SK-N-MC (cell line): Measurements from ENCODE around the gene IQSEC1.

Experiments
- DNase-seq: peaks from one replicate; pipeline ENCODE4 v3.0.0-alpha.2; 2011; ENCODE audit warnings: low read depth, low spot score
- H3K27ac ChIP-seq: fragments of 200-600 bp; sonication (generic); 2 replicates; pipeline ENCODE4 v1.5.1; 2016; ENCODE audit warnings: mixed run types
- H3K36me3 ChIP-seq: fragments of 200-600 bp; sonication (generic); 2 replicates; pipeline ENCODE4 v1.6.1; 2017; ENCODE audit warnings: antibody characterized with exemption, low read length, mixed read lengths; ENCODE audit not compliant: insufficient read depth
- H3K4me3 ChIP-seq: fragments of 200-600 bp; sonication (generic); 2 replicates; pipeline ENCODE4 v1.5.1; 2016
- H3K9ac ChIP-seq: fragments of 200-600 bp; sonication (generic); 2 replicates; pipeline ENCODE4 v1.8.0; 2017; ENCODE audit warnings: mixed run types, mixed read lengths; ENCODE audit not compliant: insufficient read length
- H3K9me3 ChIP-seq: fragments of 200-600 bp; sonication (generic); 2 replicates; pipeline ENCODE4 v1.6.1; 2017; ENCODE audit warnings: low read depth, mild to moderate bottlenecking, antibody characterized with exemption, low read length, moderate library complexity, mixed read lengths
- EZH2 ChIP-seq: fragments of 200-600 bp; sonication (generic); IDR thresholded peaks from one replicate; pipeline ENCODE4 v1.6.1; 2017; ENCODE audit warnings: antibody characterized with exemption
- FOXP2 ChIP-seq: optimal IDR thresholded peaks from 2 replicates; pipeline ENCODE3; 2011; ENCODE audit warnings: mild to moderate bottlenecking, moderate library complexity; ENCODE audit not compliant: insufficient read depth; ENCODE audit errors: extremely low read length, control extremely low read depth
- POLR2AphosphoS5 ChIP-seq: IDR thresholded peaks from 2 replicates; pipeline ENCODE4 v1.6.1; 2012; ENCODE audit warnings: mild to moderate bottlenecking, low read depth, low read length, borderline replicate concordance

The IQSEC1 gene

GRCh38 chr3:13037458-13038117, 35.6 kb downstream of the IQSEC1 start:
- no peak for DNase-seq
- no peak for TF ChIP-seq FOXP2
- no peak for TF ChIP-seq EZH2
- no peak for TF ChIP-seq POLR2AphosphoS5
- no peaks in the 10 kb centered on the region for H3K9me3 ChIP-seq
- no peak overlapping the region for H3K27ac ChIP-seq
- H3K36me3 ChIP-seq, result no peaks in the 10 kb centered on the region
- H3K9ac ChIP-seq, result no peak overlapping the region
- no peak overlapping the region for H3K4me3 ChIP-seq

GRCh38 chr3:13034861-13035260, 38.4 kb downstream of the IQSEC1 start:
- no peak for DNase-seq
- H3K4me3 ChIP-seq, result no peak overlapping the region
- no peak overlapping the region for H3K27ac ChIP-seq
- H3K9me3 ChIP-seq, result no peaks in the 10 kb centered on the region
- no peak overlapping the region for H3K9ac ChIP-seq
- TF ChIP-seq EZH2, result no peak
- no peak for TF ChIP-seq POLR2AphosphoS5
- TF ChIP-seq FOXP2, result no peak
- no peaks in the 10 kb centered on the region for H3K36me3 ChIP-seq

- no peak for DNase-seq
Measured at GRCh38 chr3:13034109-13034800, 39.0 kb downstream of the IQSEC1 start.

GRCh38 chr3:13032206-13032605, 41.0 kb downstream of the IQSEC1 start:
- Histone ChIP-seq H3K36me3 (no peaks in the 10 kb centered on the region), H3K9me3 (no peaks in the 10 kb centered on the region), H3K27ac (no peak overlapping the region), H3K4me3 (no peak overlapping the region), H3K9ac (no peak overlapping the region)
- TF ChIP-seq POLR2AphosphoS5 (no peak), FOXP2 (no peak), EZH2 (no peak)
- DNase-seq, result no peak

More at GRCh38 chr3:13034109-13034800, 39.0 kb downstream of the IQSEC1 start:
- Histone ChIP-seq H3K9ac (no peak overlapping the region), H3K36me3 (no peaks in the 10 kb centered on the region), H3K9me3 (no peaks in the 10 kb centered on the region), H3K27ac (no peak overlapping the region), H3K4me3 (no peak overlapping the region)
- TF ChIP-seq FOXP2 (no peak), POLR2AphosphoS5 (no peak), EZH2 (no peak)

- H3K36me3 ChIP-seq, result no peaks in the 10 kb centered on the region
- no peak overlapping the region for H3K9ac ChIP-seq
- no peak overlapping the region for H3K4me3 ChIP-seq
- TF ChIP-seq FOXP2, result no peak
- no peaks in the 10 kb centered on the region for H3K9me3 ChIP-seq
- H3K27ac ChIP-seq, result no peak overlapping the region
- DNase-seq, result no peak
Measured at GRCh38 chr3:13031621-13032020, 41.6 kb downstream of the IQSEC1 start.

- no peaks in the 10 kb centered on the region for H3K36me3 ChIP-seq
- no peak for TF ChIP-seq FOXP2
- TF ChIP-seq EZH2, result no peak
- no peak for TF ChIP-seq POLR2AphosphoS5
- H3K27ac ChIP-seq, result no peak overlapping the region
- H3K9ac ChIP-seq, result no peak overlapping the region
- H3K4me3 ChIP-seq, result no peak overlapping the region
- H3K9me3 ChIP-seq, result no peaks in the 10 kb centered on the region
- no peak for DNase-seq
Measured at GRCh38 chr3:13030684-13031083, 42.5 kb downstream of the IQSEC1 start.

- no peaks in the 10 kb centered on the region for H3K9me3 ChIP-seq
- DNase-seq, result no peak
- no peak overlapping the region for H3K27ac ChIP-seq
- H3K4me3 ChIP-seq, result no peak overlapping the region
- H3K9ac ChIP-seq, result no peak overlapping the region
- TF ChIP-seq POLR2AphosphoS5, result no peak
- TF ChIP-seq FOXP2, result no peak
- TF ChIP-seq EZH2, result no peak
- H3K36me3 ChIP-seq, result no peaks in the 10 kb centered on the region
Measured at GRCh38 chr3:13028010-13028821, 45.0 kb downstream of the IQSEC1 start.

GRCh38 chr3:13027154-13027553, 46.1 kb downstream of the IQSEC1 start:
- TF ChIP-seq FOXP2, result no peak
- TF ChIP-seq POLR2AphosphoS5, result no peak
- no peak for TF ChIP-seq EZH2
- no peak overlapping the region for H3K27ac ChIP-seq
- no peaks in the 10 kb centered on the region for H3K9me3 ChIP-seq
- no peak overlapping the region for H3K9ac ChIP-seq
- no peaks in the 10 kb centered on the region for H3K36me3 ChIP-seq
- no peak for DNase-seq
- H3K4me3 ChIP-seq, result no peak overlapping the region

- H3K9ac ChIP-seq, result no peak overlapping the region
Measured at GRCh38 chr3:13026534-13026933, 46.7 kb downstream of the IQSEC1 start.

More at GRCh38 chr3:13026534-13026933, 46.7 kb downstream of the IQSEC1 start:
- TF ChIP-seq POLR2AphosphoS5 (no peak), FOXP2 (no peak), EZH2 (no peak)
- no peaks in the 10 kb centered on the region for H3K36me3 ChIP-seq
- no peaks in the 10 kb centered on the region for H3K9me3 ChIP-seq
- H3K27ac ChIP-seq, result no peak overlapping the region
- H3K4me3 ChIP-seq, result no peak overlapping the region
- DNase-seq, result no peak
